B cell (primary cell): ENCODE measurements around the gene ACKR1.

ENCODE experiments used
- CTCF ChIP-seq: fragments of 200-600 bp; IDR thresholded peaks from one replicate; pipeline ENCODE4 v1.8.0; 2022; ENCODE audit warnings: antibody characterized with exemption, mild to moderate bottlenecking
- EZH2 ChIP-seq: IDR thresholded peaks from 2 replicates; pipeline ENCODE4 v1.6.1; 2012; ENCODE audit warnings: borderline replicate concordance, low read depth, mild to moderate bottlenecking, moderate library complexity, low read length; ENCODE audit not compliant: insufficient read depth, poor library complexity, severe bottlenecking

- no peak for TF ChIP-seq CTCF
- TF ChIP-seq EZH2 = no peak
Observed at GRCh38 chr1:159173320-159173719, 31.4 kb upstream of the ACKR1 start.
